IMR-90 (cell line): ENCODE results near the gene MT1E.
"Not testable (repeated sequence)": the region's sequence is repeated elsewhere in the genome, so short reads cannot be mapped to it uniquely, and the experiment has no call there.

Experiments
- BHLHE40 ChIP-seq: fragments of 150-350 bp; IDR thresholded peaks from 2 replicates; pipeline ENCODE4 v1.6.1; 2016; ENCODE audit warnings: mild to moderate bottlenecking, low read depth, low read length
- CEBPB ChIP-seq: IDR thresholded peaks from 2 replicates; pipeline ENCODE4 v1.6.1; 2012; ENCODE audit warnings: low read depth, low read length, improper control_type of control experiment
- FOS ChIP-seq: fragments of 150-350 bp; IDR thresholded peaks from 2 replicates; pipeline ENCODE4 v1.6.1; 2016; ENCODE audit warnings: low read depth, low read length
- MXI1 ChIP-seq: IDR thresholded peaks from 2 replicates; pipeline ENCODE4 v1.6.1; 2012; ENCODE audit warnings: low read depth, mild to moderate bottlenecking, low read length, moderate library complexity, borderline replicate concordance
- RAD21 ChIP-seq: IDR thresholded peaks from 2 replicates; pipeline ENCODE4 v1.6.1; 2012; ENCODE audit warnings: low read length, improper control_type of control experiment
- RCOR1 ChIP-seq: IDR thresholded peaks from 2 replicates; pipeline ENCODE4 v1.6.1; 2012; ENCODE audit warnings: mild to moderate bottlenecking, low read length, improper control_type of control experiment; ENCODE audit not compliant: insufficient replicate concordance
- RFX5 ChIP-seq: IDR thresholded peaks from 2 replicates; pipeline ENCODE4 v1.8.0; 2012; ENCODE audit warnings: low read depth, mild to moderate bottlenecking, low read length, moderate library complexity
- TF ChIP-seq, protein P1 (sequence below): conservative IDR thresholded peaks from 2 replicates; pipeline ENCODE4 v1.5.1; 2012; ENCODE audit warnings: mild to moderate bottlenecking, low read depth, low read length, improper control_type of control experiment
- TF ChIP-seq, protein P2 (sequence below): fragments of 150-350 bp; IDR thresholded peaks from 2 replicates; pipeline ENCODE4 v1.6.1; 2017; ENCODE audit warnings: mild to moderate bottlenecking, antibody characterized with exemption, low read length, low read depth

DNA sequence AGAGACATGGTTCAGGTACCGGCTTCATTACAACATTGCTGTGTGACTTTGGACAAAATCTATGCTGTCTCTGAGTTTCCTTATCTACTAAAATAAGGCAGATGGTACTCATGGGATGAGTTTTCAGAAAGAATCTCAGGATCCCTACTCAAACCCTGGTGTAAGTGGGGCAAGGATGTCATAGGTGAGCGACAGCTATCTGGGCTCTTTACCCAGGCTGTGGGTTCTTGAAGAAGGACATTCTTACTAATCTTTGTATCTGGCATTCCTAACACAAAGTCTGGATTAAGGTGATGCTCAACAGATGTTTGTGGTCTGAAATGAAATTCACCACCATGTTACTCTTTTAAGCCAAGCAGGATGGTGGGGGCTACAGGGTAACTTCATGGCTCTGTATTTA is 42.7 kb upstream of the MT1E start:
- TF ChIP-seq RCOR1, CEBPB, RFX5, BHLHE40, RAD21, MXI1, FOS: not testable (repeated sequence)
- TF ChIP-seq, protein P1, sequence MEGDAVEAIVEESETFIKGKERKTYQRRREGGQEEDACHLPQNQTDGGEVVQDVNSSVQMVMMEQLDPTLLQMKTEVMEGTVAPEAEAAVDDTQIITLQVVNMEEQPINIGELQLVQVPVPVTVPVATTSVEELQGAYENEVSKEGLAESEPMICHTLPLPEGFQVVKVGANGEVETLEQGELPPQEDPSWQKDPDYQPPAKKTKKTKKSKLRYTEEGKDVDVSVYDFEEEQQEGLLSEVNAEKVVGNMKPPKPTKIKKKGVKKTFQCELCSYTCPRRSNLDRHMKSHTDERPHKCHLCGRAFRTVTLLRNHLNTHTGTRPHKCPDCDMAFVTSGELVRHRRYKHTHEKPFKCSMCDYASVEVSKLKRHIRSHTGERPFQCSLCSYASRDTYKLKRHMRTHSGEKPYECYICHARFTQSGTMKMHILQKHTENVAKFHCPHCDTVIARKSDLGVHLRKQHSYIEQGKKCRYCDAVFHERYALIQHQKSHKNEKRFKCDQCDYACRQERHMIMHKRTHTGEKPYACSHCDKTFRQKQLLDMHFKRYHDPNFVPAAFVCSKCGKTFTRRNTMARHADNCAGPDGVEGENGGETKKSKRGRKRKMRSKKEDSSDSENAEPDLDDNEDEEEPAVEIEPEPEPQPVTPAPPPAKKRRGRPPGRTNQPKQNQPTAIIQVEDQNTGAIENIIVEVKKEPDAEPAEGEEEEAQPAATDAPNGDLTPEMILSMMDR, result not testable (repeated sequence)
- TF ChIP-seq, protein P2, sequence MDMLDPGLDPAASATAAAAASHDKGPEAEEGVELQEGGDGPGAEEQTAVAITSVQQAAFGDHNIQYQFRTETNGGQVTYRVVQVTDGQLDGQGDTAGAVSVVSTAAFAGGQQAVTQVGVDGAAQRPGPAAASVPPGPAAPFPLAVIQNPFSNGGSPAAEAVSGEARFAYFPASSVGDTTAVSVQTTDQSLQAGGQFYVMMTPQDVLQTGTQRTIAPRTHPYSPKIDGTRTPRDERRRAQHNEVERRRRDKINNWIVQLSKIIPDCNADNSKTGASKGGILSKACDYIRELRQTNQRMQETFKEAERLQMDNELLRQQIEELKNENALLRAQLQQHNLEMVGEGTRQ, result not testable (repeated sequence)
